Thoracic aorta (tissue), 2 donors: ENCODE measurements around the gene FAM107B. TPM values are rescaled to one million over a fixed set of nuclear protein-coding genes. Genes with fewer than 3 reads are reported as not detected.

Experiments
- ATAC-seq: fragments of 150-250 bp; one replicate; pipeline ENCODE4 v1.8.0; 2017; ENCODE audit warnings: low read depth; ENCODE audit not compliant: insufficient number of reproducible peaks, low FRiP score
- DNase-seq: peaks from one replicate; pipeline ENCODE4 v3.0.0-alpha.2; 2020; ENCODE audit warnings: low spot score
- H3K27ac ChIP-seq, 2 donors: fragments of 200-600 bp; sonication (generic); 1 replicate in 1 of 2; 2 replicates in 1 of 2; pipeline ENCODE4 v1.5.1; 2016; ENCODE audit warnings: mild to moderate bottlenecking in 2 of 2, moderate library complexity in 2 of 2
- H3K27me3 ChIP-seq: fragments of 200-600 bp; sonication (generic); replicated peaks from 2 replicates; pipeline ENCODE4 v1.6.0; 2016; ENCODE audit warnings: mild to moderate bottlenecking; ENCODE audit not compliant: insufficient read depth
- H3K36me3 ChIP-seq: fragments of 200-600 bp; sonication (generic); one replicate; pipeline ENCODE4 v1.5.1; 2016
- H3K4me1 ChIP-seq, 2 donors: fragments of 200-600 bp; sonication (generic); 1 replicate in 1 of 2; 2 replicates in 1 of 2; pipeline versions ENCODE4 v1.5.1 to v1.6.0; 2016; ENCODE audit warnings: low read depth in 2 of 2, mild to moderate bottlenecking in 1 of 2; ENCODE audit not compliant: control insufficient read depth in 1 of 2
- H3K4me3 ChIP-seq: fragments of 200-600 bp; sonication (generic); 2 replicates; pipeline ENCODE4 v1.5.1; 2016; ENCODE audit warnings: mild to moderate bottlenecking
- H3K9me3 ChIP-seq: fragments of 200-600 bp; sonication (generic); 2 replicates; pipeline ENCODE4 v1.5.1; 2016
- total RNA-seq, 2 donors: library from RNA; depleted of rRNA; stranded (reverse); fragments of >200 nt; gene quantifications; one replicate each; pipeline versions ENCODE4 v1.1.0 to v1.2.3, GENCODE V29; 2016
- TF ChIP-seq, protein P1 (sequence below): fragments of 200-600 bp; sonication (generic); IDR thresholded peaks from one replicate; pipeline ENCODE4 v1.5.1; 2019; ENCODE audit warnings: antibody characterized with exemption

FAM107B gene
- total RNA-seq, 2 donors from 2014 or later: 33.6 to 50.6 TPM

DNA sequence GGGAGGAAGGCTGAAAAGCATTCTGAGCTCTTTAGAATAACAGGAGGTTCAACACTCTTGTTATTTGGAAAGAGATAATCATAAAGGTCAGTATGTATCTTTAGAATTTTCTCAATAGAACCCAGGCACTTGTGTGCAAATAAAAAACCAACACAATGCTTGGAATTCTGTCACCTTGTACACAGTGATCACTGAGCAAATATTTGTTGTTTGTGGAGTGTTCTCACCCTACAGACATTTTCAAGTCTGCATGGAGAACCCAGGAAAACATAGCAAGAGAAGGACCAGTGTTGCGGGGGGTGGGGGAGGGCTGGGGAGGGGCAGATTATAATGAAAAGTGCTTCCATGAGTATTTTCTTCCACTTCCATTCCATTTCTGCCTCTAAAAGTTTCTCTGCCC, 87.4 kb downstream of the FAM107B start:
- TF ChIP-seq, protein P1, sequence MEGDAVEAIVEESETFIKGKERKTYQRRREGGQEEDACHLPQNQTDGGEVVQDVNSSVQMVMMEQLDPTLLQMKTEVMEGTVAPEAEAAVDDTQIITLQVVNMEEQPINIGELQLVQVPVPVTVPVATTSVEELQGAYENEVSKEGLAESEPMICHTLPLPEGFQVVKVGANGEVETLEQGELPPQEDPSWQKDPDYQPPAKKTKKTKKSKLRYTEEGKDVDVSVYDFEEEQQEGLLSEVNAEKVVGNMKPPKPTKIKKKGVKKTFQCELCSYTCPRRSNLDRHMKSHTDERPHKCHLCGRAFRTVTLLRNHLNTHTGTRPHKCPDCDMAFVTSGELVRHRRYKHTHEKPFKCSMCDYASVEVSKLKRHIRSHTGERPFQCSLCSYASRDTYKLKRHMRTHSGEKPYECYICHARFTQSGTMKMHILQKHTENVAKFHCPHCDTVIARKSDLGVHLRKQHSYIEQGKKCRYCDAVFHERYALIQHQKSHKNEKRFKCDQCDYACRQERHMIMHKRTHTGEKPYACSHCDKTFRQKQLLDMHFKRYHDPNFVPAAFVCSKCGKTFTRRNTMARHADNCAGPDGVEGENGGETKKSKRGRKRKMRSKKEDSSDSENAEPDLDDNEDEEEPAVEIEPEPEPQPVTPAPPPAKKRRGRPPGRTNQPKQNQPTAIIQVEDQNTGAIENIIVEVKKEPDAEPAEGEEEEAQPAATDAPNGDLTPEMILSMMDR: no peak
- Histone ChIP-seq H3K36me3 (no peaks in the 10 kb centered on the region), H3K4me1 (no peaks in the 10 kb centered on the region), H3K27ac (no peak overlapping the region), H3K9me3 (no peaks in the 10 kb centered on the region), H3K27me3 (no peaks in the 10 kb centered on the region), H3K4me3 (no peak overlapping the region)
- no peak for DNase-seq
- ATAC-seq: no peak

DNA sequence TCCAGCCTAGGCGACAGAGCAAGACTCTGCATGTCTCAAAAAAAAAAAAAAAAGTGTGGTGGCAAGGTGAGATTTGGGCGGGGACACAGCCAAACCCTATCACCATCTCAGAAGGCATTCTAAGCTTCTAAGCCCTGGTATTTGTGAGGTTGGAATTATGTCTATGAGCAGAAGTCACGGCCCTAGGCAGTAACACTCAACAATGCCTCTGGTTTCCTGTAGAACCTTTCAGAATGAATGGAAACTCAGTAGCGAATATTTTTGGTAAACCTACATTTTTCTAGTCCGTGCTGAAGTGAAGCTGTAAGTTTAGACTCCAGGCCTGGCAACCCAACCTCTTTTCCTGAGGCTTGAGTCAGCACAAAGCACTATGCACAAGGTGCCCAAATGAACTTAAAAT, 88.3 kb downstream of the FAM107B start:
- ATAC-seq: no peak
- Histone ChIP-seq H3K9me3 (no peaks in the 10 kb centered on the region), H3K27me3 (no peaks in the 10 kb centered on the region), H3K4me1 (no peaks in the 10 kb centered on the region), H3K36me3 (no peaks in the 10 kb centered on the region), H3K27ac (no peak overlapping the region), H3K4me3 (no peak overlapping the region)
- DNase-seq: no peak
- TF ChIP-seq, protein P1: no peak

DNA sequence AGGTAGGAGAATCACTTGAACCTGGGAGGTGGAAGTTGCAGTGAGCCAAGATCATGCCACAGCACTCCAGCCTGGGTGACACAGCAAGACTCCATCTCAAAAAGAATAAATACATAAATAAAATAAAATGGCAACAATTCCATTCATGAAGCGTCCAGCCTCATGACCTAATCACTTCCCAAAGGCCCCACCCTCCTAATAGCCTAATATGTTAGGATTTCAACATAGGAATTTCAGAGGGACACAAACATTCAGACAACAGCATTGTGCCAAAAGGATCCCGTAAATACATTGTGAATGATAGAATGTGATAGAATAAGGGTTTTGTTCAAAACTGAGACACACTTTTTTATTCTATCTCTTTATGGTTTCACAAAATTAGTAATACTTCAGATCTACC, 90.3 kb downstream of the FAM107B start:
- no peaks in the 10 kb centered on the region for H3K4me1 ChIP-seq
- H3K9me3 ChIP-seq: no peaks in the 10 kb centered on the region
- ATAC-seq: no peak
- no peak overlapping the region for H3K27ac ChIP-seq
- DNase-seq: no peak
- no peak overlapping the region for H3K4me3 ChIP-seq
- TF ChIP-seq, protein P1: no peak
- no peaks in the 10 kb centered on the region for H3K36me3 ChIP-seq
- no peaks in the 10 kb centered on the region for H3K27me3 ChIP-seq

DNA sequence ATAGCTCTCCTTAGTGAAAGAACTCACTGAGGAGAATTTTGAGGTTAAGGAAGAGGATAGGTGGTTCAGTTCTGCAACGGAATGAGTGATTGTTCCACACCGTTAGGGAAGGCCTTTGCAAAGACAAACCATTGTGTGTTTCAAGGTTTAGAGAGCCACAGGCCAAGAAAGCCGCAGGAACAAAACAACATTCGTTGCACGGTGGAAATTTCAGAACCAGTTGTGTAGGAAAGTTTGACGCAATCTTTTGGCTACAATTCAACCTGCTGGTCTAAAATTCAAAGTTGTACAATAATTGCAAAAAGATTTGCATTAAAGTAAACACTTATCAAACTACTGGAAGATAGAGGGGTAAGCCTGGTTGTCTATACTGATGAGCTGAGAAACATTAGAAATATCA, 91.4 kb downstream of the FAM107B start:
- ATAC-seq (no peak), DNase-seq (no peak)
- Histone ChIP-seq H3K27ac (no peak overlapping the region), H3K36me3 (no peaks in the 10 kb centered on the region), H3K9me3 (no peaks in the 10 kb centered on the region), H3K27me3 (no peaks in the 10 kb centered on the region), H3K4me3 (no peak overlapping the region), H3K4me1 (no peaks in the 10 kb centered on the region)
- TF ChIP-seq, protein P1: no peak

DNA sequence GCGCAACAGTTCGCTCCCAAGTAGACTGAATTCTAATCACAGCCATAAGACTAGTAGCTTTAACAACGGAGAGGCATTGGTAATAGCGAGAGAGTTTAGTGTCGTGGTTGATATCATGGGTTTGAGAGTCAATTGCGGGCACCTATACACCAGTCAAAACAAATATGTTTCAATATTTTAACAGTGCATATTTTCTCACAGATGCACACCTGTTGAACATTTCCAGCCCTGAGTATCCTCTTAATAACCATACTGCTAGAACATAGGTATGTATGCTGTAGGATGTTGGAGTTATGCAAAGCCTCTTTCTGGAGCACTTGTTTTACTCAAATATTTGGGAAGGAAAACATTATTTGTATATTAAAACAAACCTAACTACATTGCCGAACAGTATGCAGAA, 92.9 kb downstream of the FAM107B start:
- ATAC-seq (no peak), DNase-seq (no peak)
- Histone ChIP-seq H3K27me3 (no peaks in the 10 kb centered on the region), H3K36me3 (no peaks in the 10 kb centered on the region), H3K4me1 (no peaks in the 10 kb centered on the region), H3K27ac (no peak overlapping the region), H3K4me3 (no peak overlapping the region), H3K9me3 (no peaks in the 10 kb centered on the region)
- TF ChIP-seq, protein P1: no peak
